GM19025 (cell line): ENCODE results near the gene PSMD11.

Experiments used
- ATAC-seq: cut with Tn5 transposase; IDR thresholded peaks from one replicate; pipeline ENCODE4 v1.9.1; 2021; ENCODE audit warnings: mild to moderate bottlenecking, low read depth, moderate library complexity; ENCODE audit not compliant: unreplicated experiment

PSMD11 gene

GRCh38 chr17:32488604-32489180, 44.4 kb downstream of the PSMD11 start:
- ATAC-seq, result no peak

GRCh38 chr17:32489320-32490100, 45.2 kb downstream of the PSMD11 start:
- no peak for ATAC-seq

- no peak for ATAC-seq
These were observed 45.8 kb downstream of the PSMD11 start for GRCh38 chr17:32490101-32490482.

GRCh38 chr17:32491371-32492263, 47.3 kb downstream of the PSMD11 start:
- ATAC-seq, result no peak

GRCh38 chr17:32492264-32492589, 47.9 kb downstream of the PSMD11 start:
- ATAC-seq, result no peak

- ATAC-seq, result no peak
These were observed 48.5 kb downstream of the PSMD11 start for GRCh38 chr17:32492648-32493289.

- ATAC-seq, result no peak
These were observed 49.3 kb downstream of the PSMD11 start for GRCh38 chr17:32493571-32493970.

- ATAC-seq, result no peak
These were observed 49.7 kb downstream of the PSMD11 start for GRCh38 chr17:32493976-32494513.

GRCh38 chr17:32494621-32495358, 50.5 kb downstream of the PSMD11 start:
- no peak for ATAC-seq

GRCh38 chr17:32495359-32496231, 51.3 kb downstream of the PSMD11 start:
- ATAC-seq, result no peak

- no peak for ATAC-seq
These were observed 52.2 kb downstream of the PSMD11 start for GRCh38 chr17:32496395-32497073.

- ATAC-seq, result no peak
These were observed 53.3 kb downstream of the PSMD11 start for GRCh38 chr17:32497431-32498205.

GRCh38 chr17:32498391-32498790, 54.1 kb downstream of the PSMD11 start:
- no peak for ATAC-seq

- ATAC-seq, result no peak
These were observed 57.7 kb downstream of the PSMD11 start for GRCh38 chr17:32502013-32502412.

- no peak for ATAC-seq
These were observed 58.4 kb downstream of the PSMD11 start for GRCh38 chr17:32502710-32503109.

GRCh38 chr17:32503251-32504165, 59.2 kb downstream of the PSMD11 start:
- ATAC-seq, result peak; percentile 86
